Neural cell (in vitro differentiated cells): Measurements from ENCODE around the gene WDR13. TPM values are rescaled to one million over a fixed set of nuclear protein-coding genes. Genes with fewer than 3 reads are reported as not detected.

Experiments
- H2AFZ ChIP-seq: fragments of 200-600, 300-800 bp; sonication (generic), shearing (Covaris generic); 2 replicates; pipeline ENCODE4 v1.6.0; 2014; ENCODE audit warnings: low read depth, mild to moderate bottlenecking, antibody characterized with exemption, low read length, moderate library complexity
- H3F3A ChIP-seq: fragments of 200-600 bp; shearing (Covaris generic); 2 replicates; pipeline ENCODE4 v1.6.1; 2016; ENCODE audit warnings: mild to moderate bottlenecking, moderate library complexity, mixed read lengths, antibody characterized with exemption, low read length; ENCODE audit not compliant: insufficient read depth, poor library complexity, severe bottlenecking
- H3K27ac ChIP-seq: fragments of 200-600, 300-800 bp; sonication (generic), shearing (Covaris generic); 2 replicates; pipeline ENCODE4 v1.5.1; 2014; ENCODE audit warnings: mild to moderate bottlenecking, low read length, moderate library complexity
- H3K27me3 ChIP-seq: fragments of 300-800, 200-600 bp; sonication (generic), shearing (Covaris generic); 2 replicates; pipeline ENCODE4 v1.6.0; 2014; ENCODE audit warnings: mild to moderate bottlenecking, low read depth, low read length, moderate library complexity; ENCODE audit not compliant: insufficient read depth
- H3K36me3 ChIP-seq: fragments of 300-800, 200-600 bp; sonication (generic), shearing (Covaris generic); 2 replicates; pipeline ENCODE4 v1.5.1; 2014; ENCODE audit warnings: mild to moderate bottlenecking, antibody characterized with exemption, low read length, moderate library complexity; ENCODE audit not compliant: insufficient read depth
- H3K4me2 ChIP-seq: fragments of 300-800, 200-600 bp; sonication (generic), shearing (Covaris generic); 2 replicates; pipeline ENCODE4 v1.6.0; 2014; ENCODE audit warnings: mild to moderate bottlenecking, low read length
- H3K4me3 ChIP-seq: fragments of 300-800, 200-600 bp; sonication (generic), shearing (Covaris generic); 2 replicates; pipeline ENCODE4 v1.5.1; 2014; ENCODE audit warnings: mild to moderate bottlenecking, low read length, moderate library complexity
- H3K79me2 ChIP-seq: fragments of 200-600 bp; shearing (Covaris generic); replicated peaks from 2 replicates; pipeline ENCODE4 v1.6.0; 2014; ENCODE audit warnings: mild to moderate bottlenecking, low read length, moderate library complexity; ENCODE audit not compliant: insufficient read depth
- H3K9ac ChIP-seq: fragments of 300-800, 200-600 bp; sonication (generic), shearing (Covaris generic); 2 replicates; pipeline ENCODE4 v1.6.1; 2016; ENCODE audit warnings: mild to moderate bottlenecking, low read length, mixed read lengths
- H3K9me2 ChIP-seq: fragments of 200-600 bp; shearing (Covaris generic); 2 replicates; pipeline ENCODE4 v1.6.1; 2016; ENCODE audit warnings: mild to moderate bottlenecking, low read length, mixed read lengths; ENCODE audit not compliant: insufficient read depth
- H3K9me3 ChIP-seq: fragments of 200-600, 300-800 bp; sonication (generic), shearing (Covaris generic); 2 replicates; pipeline ENCODE4 v1.6.1; 2016; ENCODE audit warnings: mild to moderate bottlenecking, mixed run types, low read length, moderate library complexity, mixed read lengths
- H4K20me1 ChIP-seq: fragments of 200-600 bp; shearing (Covaris generic); 2 replicates; pipeline ENCODE4 v1.6.1; 2016; ENCODE audit warnings: mild to moderate bottlenecking, mixed run types; ENCODE audit not compliant: insufficient read depth
- EP300 ChIP-seq: fragments of 450-650 bp; conservative IDR thresholded peaks from 2 replicates; pipeline ENCODE4 v1.6.1; 2014; ENCODE audit warnings: antibody characterized with exemption, mild to moderate bottlenecking, moderate library complexity; ENCODE audit not compliant: poor library complexity, severe bottlenecking
- EZH2 ChIP-seq: fragments of 200-600, 300-800 bp; shearing (Covaris generic), sonication (generic); IDR thresholded peaks from 2 replicates; pipeline ENCODE4 v1.6.1; 2014; ENCODE audit warnings: antibody characterized with exemption, low read length, borderline replicate concordance, mild to moderate bottlenecking; ENCODE audit not compliant: insufficient read depth, poor library complexity, severe bottlenecking
- MXI1 ChIP-seq: fragments of 450-650 bp; conservative IDR thresholded peaks from 2 replicates; pipeline ENCODE4 v1.6.1; 2014; ENCODE audit warnings: antibody characterized with exemption, mild to moderate bottlenecking; ENCODE audit not compliant: poor library complexity, severe bottlenecking
- POLR2AphosphoS5 ChIP-seq: IDR thresholded peaks from 2 replicates; pipeline ENCODE4 v1.6.1; 2012
- RAD21 ChIP-seq: fragments of 450-650 bp; conservative IDR thresholded peaks from 2 replicates; pipeline ENCODE4 v1.6.1; 2014; ENCODE audit warnings: antibody characterized with exemption, mild to moderate bottlenecking, moderate library complexity
- SMC3 ChIP-seq: fragments of 450-650 bp; conservative IDR thresholded peaks from 2 replicates; pipeline ENCODE4 v1.6.1; 2014; ENCODE audit warnings: antibody characterized with exemption, mild to moderate bottlenecking, moderate library complexity; ENCODE audit not compliant: poor library complexity
- TAF1 ChIP-seq: IDR thresholded peaks from 2 replicates; pipeline ENCODE4 v1.6.1; 2012; ENCODE audit warnings: low read depth
- polyA plus RNA-seq: library from polyadenylated mRNA; depleted of rRNA; stranded (reverse); fragments of >200 nt; gene quantifications from 2 replicates; pipeline ENCODE4 v1.2.3, GENCODE V29; 2014
- TF ChIP-seq, protein P1 (sequence below): IDR thresholded peaks from 2 replicates; pipeline ENCODE4 v1.6.1; 2012; ENCODE audit warnings: borderline replicate concordance
- TF ChIP-seq, protein P2 (sequence below): fragments of 450-650 bp; IDR thresholded peaks from 2 replicates; pipeline ENCODE4 v1.5.1; 2014; ENCODE audit warnings: antibody characterized with exemption, mild to moderate bottlenecking, moderate library complexity; ENCODE audit not compliant: poor library complexity, severe bottlenecking

Gene WDR13
- polyA plus RNA-seq, 1 donor from 2014 or later, result 210 TPM

DNA sequence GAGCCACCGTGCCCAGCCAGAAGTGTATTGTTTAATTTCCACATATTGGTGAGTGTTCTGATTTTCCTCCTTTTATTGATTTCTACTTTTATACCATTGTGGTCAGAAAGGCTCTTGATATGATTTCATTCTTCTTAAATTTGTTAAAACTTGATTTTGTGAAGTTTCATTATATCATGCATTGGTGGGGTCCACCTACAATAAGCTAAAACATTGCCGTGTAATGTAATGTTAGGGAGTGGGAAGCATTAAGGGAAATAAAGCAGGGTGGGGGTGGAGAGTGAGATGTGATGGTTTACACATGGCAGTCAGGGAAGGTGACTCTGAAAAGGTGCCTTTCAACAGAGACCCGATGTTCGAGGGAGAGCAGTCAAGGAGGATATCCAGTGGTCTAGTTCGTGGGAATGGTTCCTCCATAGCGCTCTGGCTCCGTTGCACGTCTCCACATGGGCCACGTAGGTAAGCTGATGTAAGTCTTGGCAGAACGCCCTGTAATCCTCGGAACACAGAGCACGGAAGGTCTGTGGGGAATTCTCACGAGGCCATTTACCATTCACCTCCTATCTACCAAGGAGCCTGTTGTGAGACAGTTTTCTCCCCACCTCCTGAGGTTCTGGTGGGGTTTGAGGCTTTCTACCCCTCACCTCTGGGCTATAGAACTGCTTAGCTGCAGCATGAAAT lies 7.7 kb upstream of the WDR13 start:
- Histone ChIP-seq H3K9me2 (no peaks in the 10 kb centered on the region), H3K4me3 (no peak overlapping the region), H3K36me3 (no peaks in the 10 kb centered on the region), H3F3A (no peaks in the 10 kb centered on the region), H2AFZ (no peak overlapping the region), H3K27me3 (no peaks in the 10 kb centered on the region), H3K4me2 (no peak overlapping the region), H3K9me3 (no peaks in the 10 kb centered on the region), H3K79me2 (no peaks in the 10 kb centered on the region), H3K27ac (no peak overlapping the region), H3K9ac (no peak overlapping the region), H4K20me1 (no peaks in the 10 kb centered on the region)
- TF ChIP-seq EP300, result no peak
- TF ChIP-seq POLR2AphosphoS5, result no peak
- TF ChIP-seq, protein P1, sequence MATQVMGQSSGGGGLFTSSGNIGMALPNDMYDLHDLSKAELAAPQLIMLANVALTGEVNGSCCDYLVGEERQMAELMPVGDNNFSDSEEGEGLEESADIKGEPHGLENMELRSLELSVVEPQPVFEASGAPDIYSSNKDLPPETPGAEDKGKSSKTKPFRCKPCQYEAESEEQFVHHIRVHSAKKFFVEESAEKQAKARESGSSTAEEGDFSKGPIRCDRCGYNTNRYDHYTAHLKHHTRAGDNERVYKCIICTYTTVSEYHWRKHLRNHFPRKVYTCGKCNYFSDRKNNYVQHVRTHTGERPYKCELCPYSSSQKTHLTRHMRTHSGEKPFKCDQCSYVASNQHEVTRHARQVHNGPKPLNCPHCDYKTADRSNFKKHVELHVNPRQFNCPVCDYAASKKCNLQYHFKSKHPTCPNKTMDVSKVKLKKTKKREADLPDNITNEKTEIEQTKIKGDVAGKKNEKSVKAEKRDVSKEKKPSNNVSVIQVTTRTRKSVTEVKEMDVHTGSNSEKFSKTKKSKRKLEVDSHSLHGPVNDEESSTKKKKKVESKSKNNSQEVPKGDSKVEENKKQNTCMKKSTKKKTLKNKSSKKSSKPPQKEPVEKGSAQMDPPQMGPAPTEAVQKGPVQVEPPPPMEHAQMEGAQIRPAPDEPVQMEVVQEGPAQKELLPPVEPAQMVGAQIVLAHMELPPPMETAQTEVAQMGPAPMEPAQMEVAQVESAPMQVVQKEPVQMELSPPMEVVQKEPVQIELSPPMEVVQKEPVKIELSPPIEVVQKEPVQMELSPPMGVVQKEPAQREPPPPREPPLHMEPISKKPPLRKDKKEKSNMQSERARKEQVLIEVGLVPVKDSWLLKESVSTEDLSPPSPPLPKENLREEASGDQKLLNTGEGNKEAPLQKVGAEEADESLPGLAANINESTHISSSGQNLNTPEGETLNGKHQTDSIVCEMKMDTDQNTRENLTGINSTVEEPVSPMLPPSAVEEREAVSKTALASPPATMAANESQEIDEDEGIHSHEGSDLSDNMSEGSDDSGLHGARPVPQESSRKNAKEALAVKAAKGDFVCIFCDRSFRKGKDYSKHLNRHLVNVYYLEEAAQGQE, result no peak
- no peak for TF ChIP-seq TAF1
- TF ChIP-seq, protein P2, sequence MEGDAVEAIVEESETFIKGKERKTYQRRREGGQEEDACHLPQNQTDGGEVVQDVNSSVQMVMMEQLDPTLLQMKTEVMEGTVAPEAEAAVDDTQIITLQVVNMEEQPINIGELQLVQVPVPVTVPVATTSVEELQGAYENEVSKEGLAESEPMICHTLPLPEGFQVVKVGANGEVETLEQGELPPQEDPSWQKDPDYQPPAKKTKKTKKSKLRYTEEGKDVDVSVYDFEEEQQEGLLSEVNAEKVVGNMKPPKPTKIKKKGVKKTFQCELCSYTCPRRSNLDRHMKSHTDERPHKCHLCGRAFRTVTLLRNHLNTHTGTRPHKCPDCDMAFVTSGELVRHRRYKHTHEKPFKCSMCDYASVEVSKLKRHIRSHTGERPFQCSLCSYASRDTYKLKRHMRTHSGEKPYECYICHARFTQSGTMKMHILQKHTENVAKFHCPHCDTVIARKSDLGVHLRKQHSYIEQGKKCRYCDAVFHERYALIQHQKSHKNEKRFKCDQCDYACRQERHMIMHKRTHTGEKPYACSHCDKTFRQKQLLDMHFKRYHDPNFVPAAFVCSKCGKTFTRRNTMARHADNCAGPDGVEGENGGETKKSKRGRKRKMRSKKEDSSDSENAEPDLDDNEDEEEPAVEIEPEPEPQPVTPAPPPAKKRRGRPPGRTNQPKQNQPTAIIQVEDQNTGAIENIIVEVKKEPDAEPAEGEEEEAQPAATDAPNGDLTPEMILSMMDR, result no peak
- no peak for TF ChIP-seq EZH2
- no peak for TF ChIP-seq SMC3
- no peak for TF ChIP-seq MXI1
- no peak for TF ChIP-seq RAD21

DNA sequence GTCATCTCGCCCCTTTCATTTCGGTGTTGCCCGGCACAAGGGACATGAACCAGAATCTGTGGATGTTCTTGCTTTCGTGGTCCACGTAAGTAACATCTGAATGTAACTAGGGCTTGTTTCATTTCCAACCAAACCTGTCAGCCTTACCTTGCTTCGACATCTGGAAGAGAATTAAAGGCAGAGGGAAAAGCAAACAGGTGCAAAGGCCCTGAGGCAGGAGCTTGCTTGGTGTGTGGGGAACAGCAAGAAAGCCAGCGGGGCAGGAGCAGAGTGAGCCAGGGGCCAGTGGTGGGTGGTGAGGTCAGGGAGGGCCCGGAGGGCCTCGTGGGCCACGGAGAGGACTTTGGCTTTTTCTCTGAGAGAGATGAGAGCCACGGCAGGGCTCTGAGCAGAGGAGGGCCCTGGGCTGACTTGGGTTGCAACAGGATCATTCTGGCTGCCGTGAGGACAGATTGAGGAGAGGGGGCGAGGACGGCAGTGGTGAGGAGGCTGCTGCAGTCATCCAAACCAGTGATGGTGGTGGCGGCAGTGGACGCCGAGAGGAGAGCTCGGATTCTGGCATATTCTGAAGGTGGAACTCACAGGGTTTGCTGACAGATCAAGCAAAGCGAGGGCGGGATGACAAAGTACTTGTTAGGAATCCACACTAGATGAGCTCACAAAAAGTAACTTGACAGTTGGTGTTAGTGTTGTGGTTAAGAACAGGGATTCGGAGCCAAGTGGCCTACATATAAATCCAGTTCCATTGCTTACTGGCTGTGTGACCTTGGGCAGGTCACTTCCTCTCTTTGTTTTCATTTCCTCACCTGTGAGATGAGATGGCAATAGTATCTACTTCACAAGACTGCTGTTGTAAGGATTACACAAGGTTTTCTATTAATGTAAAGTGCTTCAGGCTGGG lies 6.8 kb upstream of the WDR13 start:
- H3K27me3 ChIP-seq, result no peaks in the 10 kb centered on the region
- H3K9me2 ChIP-seq, result no peaks in the 10 kb centered on the region
- H3K27ac ChIP-seq, result no peak overlapping the region
- H3K79me2 ChIP-seq, result no peaks in the 10 kb centered on the region
- H3K9ac ChIP-seq, result no peak overlapping the region
- no peaks in the 10 kb centered on the region for H3F3A ChIP-seq
- H3K4me3 ChIP-seq, result no peak overlapping the region
- H4K20me1 ChIP-seq, result no peaks in the 10 kb centered on the region
- no peak for TF ChIP-seq SMC3
- no peak for TF ChIP-seq EZH2
- no peak for TF ChIP-seq RAD21
- TF ChIP-seq TAF1, result no peak
- no peak for TF ChIP-seq MXI1
- TF ChIP-seq, protein P1, result no peak
- TF ChIP-seq, protein P2, result no peak
- TF ChIP-seq EP300, result no peak
- TF ChIP-seq POLR2AphosphoS5, result no peak
- no peak overlapping the region for H2AFZ ChIP-seq
- H3K9me3 ChIP-seq, result no peaks in the 10 kb centered on the region
- no peak overlapping the region for H3K4me2 ChIP-seq
- H3K36me3 ChIP-seq, result no peaks in the 10 kb centered on the region
